ENCODE measurements around the gene FMN1. TPM values are rescaled to one million over a fixed set of nuclear protein-coding genes. Genes with fewer than 3 reads are reported as not detected.

The FMN1 gene
- total RNA-seq, 1 experiment from 2014 or later: 4.5 TPM

DNA sequence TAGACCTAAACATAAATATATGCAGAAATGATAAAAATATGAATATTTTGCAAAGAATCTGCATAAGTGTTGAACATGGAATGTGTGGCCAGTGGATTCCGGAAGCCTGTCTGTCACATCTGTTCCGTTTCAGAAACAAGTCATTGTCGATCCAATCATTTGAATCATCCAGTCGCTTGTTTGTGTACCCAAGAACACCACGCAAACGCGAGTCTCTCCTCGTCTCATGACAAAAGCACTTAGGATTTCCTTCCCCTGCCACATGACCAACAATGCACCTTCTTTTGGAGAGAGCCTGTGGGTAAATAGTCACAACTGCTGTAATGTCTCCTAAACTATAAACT, 80.2 kb downstream of the FMN1 start:
- no peaks in the 10 kb centered on the region for H3K36me3 Mint-ChIP-seq
- ATAC-seq (no peak), DNase-seq (ENCODE audit: low spot score) (no peak)
- H3K4me1 Mint-ChIP-seq: peaks cover 59% of the 10 kb centered on the region
- no peak overlapping the region for H3K27ac Mint-ChIP-seq
- no peaks in the 10 kb centered on the region for H3K27me3 Mint-ChIP-seq (ENCODE audit: low read depth)
- H3K4me3 Mint-ChIP-seq: no peak overlapping the region
- CTCF ChIA-PET: no interaction called here
- peaks cover 4% of the 10 kb centered on the region for H3K9me3 Mint-ChIP-seq
- POLR2A ChIA-PET: no interaction called here
- TF ChIP-seq ZNF263 (CRISPR knock-in tag; IDR thresholded peaks at IDR 0.05; ENCODE audit: low read depth) (no peak), ZNF416 (CRISPR knock-in tag; IDR thresholded peaks at IDR 0.05) (no peak), ERG (CRISPR knock-in tag; IDR thresholded peaks at IDR 0.05) (no peak), ZNF219 (CRISPR knock-in tag; IDR thresholded peaks at IDR 0.05; ENCODE audit: borderline replicate concordance) (no peak), NR3C1 (CRISPR knock-in tag; conservative IDR thresholded peaks at IDR 0.05; ENCODE audit: low read depth) (no peak), GRHL2 (CRISPR knock-in tag; IDR thresholded peaks at IDR 0.05; ENCODE audit: insufficient replicate concordance, severe bottlenecking) (no peak), TP53 (CRISPR knock-in tag; IDR thresholded peaks at IDR 0.05) (no peak), GTF2I (CRISPR knock-in tag; conservative IDR thresholded peaks at IDR 0.05) (no peak)
- TF ChIP-seq, protein P1, sequence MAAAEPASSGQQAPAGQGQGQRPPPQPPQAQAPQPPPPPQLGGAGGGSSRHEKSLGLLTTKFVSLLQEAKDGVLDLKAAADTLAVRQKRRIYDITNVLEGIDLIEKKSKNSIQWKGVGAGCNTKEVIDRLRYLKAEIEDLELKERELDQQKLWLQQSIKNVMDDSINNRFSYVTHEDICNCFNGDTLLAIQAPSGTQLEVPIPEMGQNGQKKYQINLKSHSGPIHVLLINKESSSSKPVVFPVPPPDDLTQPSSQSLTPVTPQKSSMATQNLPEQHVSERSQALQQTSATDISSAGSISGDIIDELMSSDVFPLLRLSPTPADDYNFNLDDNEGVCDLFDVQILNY (CRISPR knock-in tag; IDR thresholded peaks at IDR 0.05): no peak
- TF ChIP-seq, protein P2, sequence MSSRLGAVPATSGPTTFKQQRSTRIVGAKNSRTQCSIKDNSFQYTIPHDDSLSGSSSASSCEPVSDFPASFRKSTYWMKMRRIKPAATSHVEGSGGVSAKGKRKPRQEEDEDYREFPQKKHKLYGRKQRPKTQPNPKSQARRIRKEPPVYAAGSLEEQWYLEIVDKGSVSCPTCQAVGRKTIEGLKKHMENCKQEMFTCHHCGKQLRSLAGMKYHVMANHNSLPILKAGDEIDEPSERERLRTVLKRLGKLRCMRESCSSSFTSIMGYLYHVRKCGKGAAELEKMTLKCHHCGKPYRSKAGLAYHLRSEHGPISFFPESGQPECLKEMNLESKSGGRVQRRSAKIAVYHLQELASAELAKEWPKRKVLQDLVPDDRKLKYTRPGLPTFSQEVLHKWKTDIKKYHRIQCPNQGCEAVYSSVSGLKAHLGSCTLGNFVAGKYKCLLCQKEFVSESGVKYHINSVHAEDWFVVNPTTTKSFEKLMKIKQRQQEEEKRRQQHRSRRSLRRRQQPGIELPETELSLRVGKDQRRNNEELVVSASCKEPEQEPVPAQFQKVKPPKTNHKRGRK (CRISPR knock-in tag; IDR thresholded peaks at IDR 0.05; ENCODE audit: borderline replicate concordance): no peak

- peaks cover 6% of the 10 kb centered on the region for H3K9me3 Mint-ChIP-seq
- ChIA-PET POLR2A (no interaction called here), CTCF (no interaction called here)
- H3K4me1 Mint-ChIP-seq: peaks cover 56% of the 10 kb centered on the region
- ATAC-seq (no peak), DNase-seq (ENCODE audit: low spot score) (no peak)
- TF ChIP-seq, protein P3, sequence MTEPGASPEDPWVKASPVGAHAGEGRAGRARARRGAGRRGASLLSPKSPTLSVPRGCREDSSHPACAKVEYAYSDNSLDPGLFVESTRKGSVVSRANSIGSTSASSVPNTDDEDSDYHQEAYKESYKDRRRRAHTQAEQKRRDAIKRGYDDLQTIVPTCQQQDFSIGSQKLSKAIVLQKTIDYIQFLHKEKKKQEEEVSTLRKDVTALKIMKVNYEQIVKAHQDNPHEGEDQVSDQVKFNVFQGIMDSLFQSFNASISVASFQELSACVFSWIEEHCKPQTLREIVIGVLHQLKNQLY (CRISPR knock-in tag; IDR thresholded peaks at IDR 0.05): no peak
- TF ChIP-seq SOX15 (CRISPR knock-in tag; IDR thresholded peaks at IDR 0.05) (no peak), RORB (CRISPR knock-in tag; IDR thresholded peaks at IDR 0.05) (no peak), OVOL2 (CRISPR knock-in tag; IDR thresholded peaks at IDR 0.05; ENCODE audit: borderline replicate concordance) (no peak), ETV6 (CRISPR knock-in tag; IDR thresholded peaks at IDR 0.05) (no peak), TEAD4 (CRISPR knock-in tag; IDR thresholded peaks at IDR 0.05) (no peak), SP1 (CRISPR knock-in tag; conservative IDR thresholded peaks at IDR 0.05) (no peak), ZNF416 (CRISPR knock-in tag; IDR thresholded peaks at IDR 0.05) (no peak), GRHL2 (CRISPR knock-in tag; IDR thresholded peaks at IDR 0.05; ENCODE audit: insufficient replicate concordance, severe bottlenecking) (no peak), USF2 (CRISPR knock-in tag; IDR thresholded peaks at IDR 0.05) (no peak), HMGA2 (CRISPR knock-in tag; IDR thresholded peaks at IDR 0.05) (no peak), PRDM15 (CRISPR knock-in tag; IDR thresholded peaks at IDR 0.05) (no peak), NFYB (CRISPR knock-in tag; conservative IDR thresholded peaks at IDR 0.05; ENCODE audit: low read depth) (no peak), KAT7 (CRISPR knock-in tag; IDR thresholded peaks at IDR 0.05; ENCODE audit: borderline replicate concordance) (no peak)
- TF ChIP-seq, protein P4, sequence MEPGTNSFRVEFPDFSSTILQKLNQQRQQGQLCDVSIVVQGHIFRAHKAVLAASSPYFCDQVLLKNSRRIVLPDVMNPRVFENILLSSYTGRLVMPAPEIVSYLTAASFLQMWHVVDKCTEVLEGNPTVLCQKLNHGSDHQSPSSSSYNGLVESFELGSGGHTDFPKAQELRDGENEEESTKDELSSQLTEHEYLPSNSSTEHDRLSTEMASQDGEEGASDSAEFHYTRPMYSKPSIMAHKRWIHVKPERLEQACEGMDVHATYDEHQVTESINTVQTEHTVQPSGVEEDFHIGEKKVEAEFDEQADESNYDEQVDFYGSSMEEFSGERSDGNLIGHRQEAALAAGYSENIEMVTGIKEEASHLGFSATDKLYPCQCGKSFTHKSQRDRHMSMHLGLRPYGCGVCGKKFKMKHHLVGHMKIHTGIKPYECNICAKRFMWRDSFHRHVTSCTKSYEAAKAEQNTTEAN (CRISPR knock-in tag; IDR thresholded peaks at IDR 0.05): no peak
- TF ChIP-seq, protein P1 (CRISPR knock-in tag; IDR thresholded peaks at IDR 0.05): no peak
- no peaks in the 10 kb centered on the region for H3K36me3 Mint-ChIP-seq
- H3K27me3 Mint-ChIP-seq (ENCODE audit: low read depth): no peaks in the 10 kb centered on the region
- H3K4me3 Mint-ChIP-seq: no peak overlapping the region
- H3K27ac Mint-ChIP-seq: no peak overlapping the region
Measured at GRCh38 chr15:33113666-33114373, 80.7 kb downstream of the FMN1 start.
